ENCODE results near the gene SNUPN. TPM values are rescaled to one million over a fixed set of nuclear protein-coding genes. Genes with fewer than 3 reads are reported as not detected.

Gene SNUPN
- total and polyA plus RNA-seq, 10 of the 15 experiments (the other 5 are each of a cell fraction or from before 2014, with no cell fraction given), result 19.0 to 50.3 (median 32.5) TPM

- 0 out of 2 replicates have a peak, but pooled peaks cover 2% of the 10 kb centered on the region for H3K4me1 ChIP-seq (ENCODE audit: control insufficient read depth, insufficient read depth, low read length)
Observed at GRCh38 chr15:75650908-75651809, 25.6 kb upstream of the SNUPN start.

More at GRCh38 chr15:75650908-75651809, 25.6 kb upstream of the SNUPN start:
- BruUV-seq (replicated peaks), result no TSS peak
- Histone ChIP-seq H3K4me2 (ENCODE audit: control insufficient read depth, insufficient read depth) (no peak overlapping the region), H3K36me3 (ENCODE audit: control insufficient read depth in 2 of 2, insufficient read depth in 2 of 2, low read length in 1 of 2) (no peaks in the 10 kb centered on the region), H3K27ac (ENCODE audit: control insufficient read depth, insufficient read depth) (no peak overlapping the region), H4K20me1 (ENCODE audit: control insufficient read depth, insufficient read depth) (no peaks in the 10 kb centered on the region), H3K9me3 (replicated peaks; ENCODE audit: control insufficient read depth, insufficient read depth, low read length) (no peaks in the 10 kb centered on the region), H2AFZ (ENCODE audit: control insufficient read depth, low read depth, low read length) (no peak overlapping the region), H3K27me3 (replicated peaks in 1 of 2; ENCODE audit: control insufficient read depth in 2 of 2, insufficient read depth in 2 of 2, low read length in 1 of 2) (peaks cover 0 to 2% of the 10 kb centered on the region in 2 experiments; a peak in 2 of 4 replicates), H3K79me2 (ENCODE audit: control insufficient read depth, insufficient read depth, low read length) (no peaks in the 10 kb centered on the region), H3K9ac (ENCODE audit: control insufficient read depth, insufficient read depth, low read length) (no peak overlapping the region), H3K4me3 (no peak overlapping the region)
- SMC1A ChIA-PET (ENCODE audit: uncharacterized antibody, unreplicated experiment), result interaction anchor here (0.7 to 2.0 kb wide), 2 partner anchors 10 to 63 kb away, joined by 4 to 11 read pairs; partner anchors contain the start of gene IMP3
- ATAC-seq (peak; percentile 29), DNase-seq (ENCODE audit: low read depth, low spot score) (no peak), FAIRE-seq (no peak)
- TF ChIP-seq NR2F1 (conservative IDR thresholded peaks at IDR 0.05) (peak; percentile 55; the same call in 1 of the 2 replicates), DPF2 (IDR thresholded peaks at IDR 0.05) (0 out of 2 replicates have a peak, but pooled peaks have one; percentile 46), ZNF207 (IDR thresholded peaks at IDR 0.05; ENCODE audit: borderline replicate concordance) (no peak), RCOR1 (conservative IDR thresholded peaks at IDR 0.05; ENCODE audit: low read depth, low read length) (no peak), EED (IDR thresholded peaks at IDR 0.05; ENCODE audit: low read depth) (0 out of 2 replicates have a peak, but pooled peaks have one; percentile 10), GATAD2B (conservative IDR thresholded peaks at IDR 0.05; ENCODE audit: low read depth) (0 out of 2 replicates have a peak, but pooled peaks have one; percentile 35), IKZF1 (conservative IDR thresholded peaks at IDR 0.05) (peak; percentile 38; the same call in 1 of the 2 replicates), IRF5 (IDR thresholded peaks at IDR 0.05; ENCODE audit: borderline replicate concordance) (peak; percentile 30; the same call in 1 of the 2 replicates)
- CTCF ChIA-PET, result interaction anchor here (0.7 to 2.8 kb wide), 5 partner anchors 11 to 283 kb away, joined by 3 to 20 read pairs (median 3); partner anchors contain the start of gene IMP3
- in situ Hi-C loops (cut with MboI), result loop anchor here (25.0 kb wide), 1 partner anchor 639 kb away; the partner anchor contains the start of gene PPCDC
- RAD21 ChIA-PET (ENCODE audit: unreplicated experiment), result interaction anchor here (0.6 to 2.3 kb wide), 5 partner anchors 9 to 35 kb away, joined by 3 to 5 read pairs (median 3); partner anchors contain the start of genes IMP3 and SNUPN
- intact Hi-C loops (cut with micrococcal nuclease; ENCODE audit: unreplicated experiment), result no loop called here
- POLR2A ChIA-PET, result interaction anchor here (0.6 to 1.0 kb wide), 5 partner anchors 73 to 282 kb away, joined by 3 to 4 read pairs (median 4); no protein-coding TSS in a partner anchor
- 34% methylated on average over 9 of the region's 9 CpGs for WGBS (ENCODE audit: insufficient coverage, insufficient replicate concordance, low lambda C conversion rate, missing lambda C conversion rate)
